Common myeloid progenitor, CD34-positive (primary cell): ENCODE results near the gene PRPF18. TPM values are rescaled to one million over a fixed set of nuclear protein-coding genes. Genes with fewer than 3 reads are reported as not detected.
"Not testable (repeated sequence)": the region's sequence is repeated elsewhere in the genome, so short reads cannot be mapped to it uniquely, and the experiment has no call there.

Experiments
- CTCF ChIA-PET: fragments of 350-600 bp; sonication (Branson Sonifier 250); formaldehyde crosslinking; loops from one replicate; lab custom pipeline; 2021; ENCODE audit warnings: antibody characterized with exemption; lab: Charles Lee
- POLR2A ChIA-PET: fragments of 350-600 bp; sonication (Branson Sonifier 250); formaldehyde crosslinking; loops from one replicate; lab custom pipeline; 2021; ENCODE audit warnings: antibody characterized with exemption; lab: Charles Lee
- DNase-seq, 3 donors: peaks; one replicate each; pipeline versions ENCODE4 v3.0.0 to v3.0.0-alpha.2; 2013
- H3K27ac ChIP-seq, 2 experiments: 1 replicate in 1 of 2; 2 replicates in 1 of 2; pipeline ENCODE4 v1.7.0; 2013; ENCODE audit warnings: inconsistent platforms in 2 of 2, low read length in 2 of 2, mild to moderate bottlenecking in 2 of 2, low read depth in 1 of 2, moderate library complexity in 1 of 2; ENCODE audit not compliant: severe bottlenecking in 2 of 2, insufficient read depth in 1 of 2, poor library complexity in 1 of 2
- H3K27me3 ChIP-seq, 5 experiments: replicated peaks in 2 of 5; 1 replicate in 3 of 5; 2 replicates in 2 of 5; pipeline versions ENCODE4 v1.6.1 to v1.7.0; 2013; ENCODE audit warnings: low read length in 4 of 5, mild to moderate bottlenecking in 2 of 5, moderate library complexity in 2 of 5, inconsistent platforms in 1 of 5; ENCODE audit not compliant: insufficient read depth in 5 of 5, control insufficient read depth in 4 of 5
- H3K36me3 ChIP-seq, 4 experiments: 1 replicate in 2 of 4; 2 replicates in 2 of 4; pipeline versions ENCODE4 v1.6.1 to v1.7.0; 2013; ENCODE audit warnings: low read length in 3 of 4, control low read depth in 1 of 4, mild to moderate bottlenecking in 1 of 4; ENCODE audit not compliant: control insufficient read depth in 4 of 4, insufficient read depth in 4 of 4
- H3K4me1 ChIP-seq, 4 experiments: 1 replicate in 3 of 4; 2 replicates in 1 of 4; pipeline versions ENCODE4 v1.6.1 to v1.7.1; 2013; ENCODE audit warnings: low read length in 3 of 4, mild to moderate bottlenecking in 3 of 4, control low read depth in 1 of 4, inconsistent platforms in 1 of 4, moderate library complexity in 1 of 4; ENCODE audit not compliant: control insufficient read depth in 4 of 4, insufficient read depth in 4 of 4; ENCODE audit errors: control extremely low read depth in 1 of 4
- H3K4me3 ChIP-seq, 7 experiments: 1 replicate in 4 of 7; 2 replicates in 3 of 7; pipeline versions ENCODE4 v1.5.1 to v1.7.0; 2013; ENCODE audit warnings: mild to moderate bottlenecking in 7 of 7, low read length in 6 of 7, moderate library complexity in 6 of 7, inconsistent platforms in 2 of 7, low read depth in 2 of 7, control low read depth in 1 of 7; ENCODE audit not compliant: insufficient read depth in 4 of 7, control insufficient read depth in 1 of 7; ENCODE audit errors: extremely low read depth in 1 of 7
- H3K9me3 ChIP-seq, 5 experiments: 1 replicate in 4 of 5; 2 replicates in 1 of 5; pipeline versions ENCODE4 v1.6.1 to v1.7.1; 2013; ENCODE audit warnings: low read length in 4 of 5, mild to moderate bottlenecking in 2 of 5, inconsistent platforms in 1 of 5, low read depth in 1 of 5, moderate library complexity in 1 of 5; ENCODE audit not compliant: control insufficient read depth in 4 of 5, insufficient read depth in 2 of 5; ENCODE audit errors: control extremely low read depth in 1 of 5
- WGBS: methylation state at CpG from one replicate; pipeline ENCODE4 v1.1.5; 2013; ENCODE audit not compliant: insufficient coverage; 5-methylcytosine and 5-hydroxymethylcytosine counted together
- polyA plus RNA-seq: library from polyadenylated mRNA; unstranded; fragments of 120-200 nt; gene quantifications from one replicate; pipeline ENCODE4 v1.2.1, GENCODE V29; 2013

PRPF18 gene
- 33.0 TPM for polyA plus RNA-seq

DNA sequence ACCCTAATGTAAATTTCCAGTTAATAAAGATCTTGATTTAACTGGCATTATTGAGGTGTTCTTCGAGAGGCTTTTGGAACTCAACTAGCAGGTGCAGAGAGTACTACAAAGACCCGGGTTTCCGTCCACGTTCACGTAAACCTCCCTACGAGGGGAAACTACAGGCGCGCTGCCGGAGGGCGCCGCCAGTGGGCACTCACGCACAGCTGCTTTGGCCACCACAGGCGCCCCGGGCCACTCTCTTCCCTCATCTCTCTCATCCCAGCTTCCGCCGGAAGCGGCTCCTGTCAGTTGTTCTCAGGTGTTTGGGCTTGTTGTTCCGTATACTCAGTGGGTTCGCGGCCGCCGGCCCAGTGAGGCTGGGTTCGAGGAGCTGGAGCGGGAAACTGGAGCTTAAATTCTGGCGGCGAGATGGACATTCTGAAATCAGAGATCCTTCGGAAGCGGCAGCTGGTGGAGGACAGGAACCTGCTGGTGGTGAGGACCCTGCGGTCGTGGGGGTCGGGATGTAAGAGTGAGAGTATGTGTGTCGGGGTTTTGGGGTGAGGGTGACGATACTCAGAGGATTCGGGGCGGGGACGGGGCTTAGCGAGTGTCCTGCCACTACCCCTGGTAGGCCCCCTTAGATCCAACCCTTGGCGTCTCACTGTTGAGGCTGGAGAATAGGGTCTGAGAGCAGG lies at the start of gene PRPF18:
Gene PRPF18 (plus strand): TSS at position 290 of the 680 bp plus-strand sequence. CDS start 122 bp downstream, at position 412.
- peaks cover 0 to 4% (median 2%) of the 10 kb centered on the region in 4 experiments for H3K36me3 ChIP-seq
- no peaks in the 10 kb centered on the region for H3K9me3 ChIP-seq
- peak within 1 kb of the TSS; percentile 68 to 91 for H3K27ac ChIP-seq
- CTCF ChIA-PET = interaction anchor here (0.6 to 1.5 kb wide), 9 partner anchors 11 to 169 kb away, joined by 3 to 4 read pairs (median 3); no protein-coding TSS in a partner anchor
- H3K27me3 ChIP-seq = peaks cover 0 to 10% (median 0%) of the 10 kb centered on the region in 5 experiments
- under 1% methylated on average over 32 of the region's 38 CpGs for WGBS
- H3K4me1 ChIP-seq = peaks cover 2 to 13% (median 7%) of the 10 kb centered on the region in 4 experiments
- peak; percentile 95 to 96 (median 96) for DNase-seq
- peak within 1 kb of the TSS; percentile 70 to 100 (median 99) for H3K4me3 ChIP-seq
- POLR2A ChIA-PET = interaction anchor here (0.5 to 0.8 kb wide), 2 partner anchors 10 to 151 kb away, joined by 4 to 5 read pairs; no protein-coding TSS in a partner anchor

DNA sequence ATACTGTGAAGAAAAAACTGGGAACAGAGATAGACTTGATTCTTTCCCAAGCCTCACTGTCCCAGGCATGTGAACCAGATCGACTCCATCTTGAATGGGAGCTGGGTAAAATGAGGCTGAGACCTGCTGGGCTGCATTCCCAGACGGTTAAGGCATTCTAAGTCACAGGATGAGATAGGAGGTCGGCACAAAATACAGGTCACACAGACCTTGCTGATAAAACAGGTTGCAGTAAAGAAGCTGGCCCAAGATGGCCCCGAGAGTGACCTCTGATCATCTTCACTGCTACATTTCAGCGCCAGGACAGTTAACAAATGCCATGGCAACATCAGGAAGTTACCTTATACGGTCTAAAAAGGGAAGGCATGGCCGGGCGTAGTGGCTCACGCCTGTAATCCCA lies 48.8 kb upstream of the PRPF18 start:
- H3K27me3 ChIP-seq, POLR2A ChIA-PET, H3K36me3 ChIP-seq, H3K27ac ChIP-seq, H3K4me1 ChIP-seq, H3K9me3 ChIP-seq, H3K4me3 ChIP-seq, DNase-seq: not testable (repeated sequence)
- WGBS = 92% methylated on average over 8 of the region's 9 CpGs
- CTCF ChIA-PET = interaction anchor here (0.9 to 2.6 kb wide), 6 partner anchors 16 to 165 kb away, joined by 3 to 24 read pairs (median 10); no protein-coding TSS in a partner anchor

DNA sequence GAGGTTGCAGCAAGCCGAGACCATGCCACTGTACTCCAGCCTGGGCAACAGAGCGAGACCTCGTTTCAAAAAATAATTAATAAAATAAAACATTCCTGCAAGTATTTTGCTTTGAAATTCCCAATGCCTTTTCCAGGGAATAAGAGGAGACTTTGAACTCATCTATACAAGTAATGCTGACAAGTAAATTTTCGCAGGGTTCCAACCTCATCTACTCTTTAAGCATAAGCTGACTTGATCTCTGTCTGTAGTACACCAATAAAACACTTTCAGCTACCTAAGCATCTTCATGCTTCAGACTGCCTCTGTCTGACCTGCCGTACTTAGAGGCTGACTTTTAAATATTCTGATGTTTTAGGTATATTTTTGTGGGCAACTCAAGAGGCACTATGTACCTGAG lies 44.2 kb upstream of the PRPF18 start:
- Histone ChIP-seq H3K27ac (no peak overlapping the region), H3K36me3 (no peaks in the 10 kb centered on the region), H3K27me3 (peaks cover 0 to 3% (median 0%) of the 10 kb centered on the region in 5 experiments), H3K4me1 (no peaks in the 10 kb centered on the region), H3K9me3 (peaks cover 0 to 2% (median 0%) of the 10 kb centered on the region in 5 experiments), H3K4me3 (no peak overlapping the region)
- DNase-seq = no peak
- ChIA-PET CTCF (no interaction called here), POLR2A (interaction anchor here (0.6 kb wide), 1 partner anchor 33 kb away, joined by 3 read pairs; no protein-coding TSS in a partner anchor)
- WGBS = 93% methylated on average over 2 of the region's 5 CpGs

DNA sequence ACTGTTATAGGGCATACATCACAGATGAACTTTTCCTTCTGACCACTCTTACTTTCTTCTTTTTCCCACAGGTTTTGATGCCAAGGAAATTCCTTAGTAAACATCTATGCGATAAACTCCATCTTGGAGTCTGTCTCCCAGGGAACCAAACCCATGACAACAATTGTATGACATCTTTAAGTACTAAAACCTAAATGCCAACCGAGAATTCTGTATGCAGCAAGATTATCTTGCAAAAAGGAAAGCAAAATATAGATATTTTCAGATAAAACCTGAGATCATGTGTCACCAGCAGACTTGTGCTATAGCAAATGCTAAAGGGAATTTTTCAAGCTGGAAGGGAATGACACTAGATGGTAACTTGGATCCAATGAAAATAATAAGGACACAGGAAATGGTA lies 36.0 kb upstream of the PRPF18 start:
- peak in 2 of 3 donors; percentile 62 to 65 for DNase-seq
- H3K9me3 ChIP-seq = peaks cover 0 to 19% (median 4%) of the 10 kb centered on the region in 5 experiments
- no peaks in the 10 kb centered on the region for H3K36me3 ChIP-seq
- POLR2A ChIA-PET = no interaction called here
- peaks cover 0 to under 1% (median under 1%) of the 10 kb centered on the region in 4 experiments for H3K4me1 ChIP-seq
- no peaks in the 10 kb centered on the region for H3K27me3 ChIP-seq
- no peak overlapping the region for H3K4me3 ChIP-seq
- CTCF ChIA-PET = no interaction called here
- no peak overlapping the region for H3K27ac ChIP-seq
- WGBS = 86% methylated on average over 1 of the region's 2 CpGs

DNA sequence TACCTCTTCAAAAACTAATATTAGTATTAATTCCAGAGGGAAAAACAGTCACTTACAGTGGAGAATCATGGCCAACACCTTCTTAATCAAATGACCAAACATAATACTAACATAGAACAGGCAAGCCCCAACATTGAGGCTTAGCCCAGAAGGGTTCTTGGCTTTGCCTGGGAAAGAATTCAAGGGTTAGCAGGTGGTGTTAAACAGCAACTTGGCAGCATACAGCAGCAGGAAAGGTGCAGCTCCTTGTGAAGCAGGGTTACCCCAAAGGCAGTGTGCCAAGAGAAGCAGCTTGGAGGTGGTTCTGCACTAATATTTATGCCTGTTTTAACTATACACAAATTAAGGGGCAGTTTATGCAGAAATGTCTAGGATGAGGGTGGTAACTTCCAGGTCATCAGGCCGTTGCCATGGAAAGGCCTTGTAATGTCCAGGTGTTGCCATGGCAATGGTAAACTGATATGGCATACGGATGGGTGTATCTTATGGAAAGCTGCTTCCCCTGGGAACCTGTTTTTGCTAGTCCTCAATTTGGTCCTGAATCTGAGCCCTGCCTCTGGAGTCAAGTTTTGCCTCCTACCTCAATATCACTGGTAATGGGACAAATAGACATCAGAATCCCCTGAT lies 30.8 kb upstream of the PRPF18 start:
- H3K4me3 ChIP-seq = peak overlapping the region in 1 of 7 experiments; percentile 20

GRCh38 chr10:13559124-13559700 lies 27.6 kb upstream of the PRPF18 start:
- Histone ChIP-seq H3K27ac (no peak overlapping the region), H3K4me1 (peaks cover 7 to 10% (median 9%) of the 10 kb centered on the region in 4 experiments), H3K36me3 (no peaks in the 10 kb centered on the region), H3K27me3 (no peaks in the 10 kb centered on the region), H3K4me3 (no peak overlapping the region), H3K9me3 (peaks cover 0 to 2% (median 0%) of the 10 kb centered on the region in 5 experiments)
- no peak for DNase-seq
- no CpG with 5 or more reads among the region's 2 CpGs for WGBS
- ChIA-PET POLR2A (no interaction called here), CTCF (interaction anchor here (0.7 kb wide), 1 partner anchor 28 kb away, joined by 3 read pairs; the partner anchor contains the start of gene PRPF18)

More for the DNA sequence above, 30.8 kb upstream of the PRPF18 start:
- CTCF ChIA-PET = interaction anchor here (0.7 kb wide), 1 partner anchor 19 kb away, joined by 3 read pairs; no protein-coding TSS in a partner anchor
- WGBS = 95% methylated on average over 2 of the region's 2 CpGs
- H3K27me3 ChIP-seq = no peaks in the 10 kb centered on the region
- H3K36me3 ChIP-seq = no peaks in the 10 kb centered on the region
- POLR2A ChIA-PET = no interaction called here
- peaks cover 0 to 8% (median 0%) of the 10 kb centered on the region in 5 experiments for H3K9me3 ChIP-seq
- no peak overlapping the region for H3K27ac ChIP-seq
- peaks cover 7 to 10% (median 9%) of the 10 kb centered on the region in 4 experiments for H3K4me1 ChIP-seq
- DNase-seq = no peak
